Myocyte (in vitro differentiated cells): ENCODE results near the gene TBC1D5. TPM values are rescaled to one million over a fixed set of nuclear protein-coding genes. Genes with fewer than 3 reads are reported as not detected.
"Not testable (repeated sequence)": the region's sequence is repeated elsewhere in the genome, so short reads cannot be mapped to it uniquely, and the experiment has no call there.

ENCODE experiments used
- DNase-seq: peaks from one replicate; pipeline ENCODE4 v3.0.0-alpha.2; 2012; ENCODE audit warnings: low read depth
- total RNA-seq: library from RNA; depleted of rRNA; stranded (reverse); fragments of >200 nt; gene quantifications from 2 replicates; pipeline ENCODE4 v1.2.3, GENCODE V29; 2014

Gene TBC1D5
- total RNA-seq, 1 donor from 2014 or later: 73.0 TPM

DNA sequence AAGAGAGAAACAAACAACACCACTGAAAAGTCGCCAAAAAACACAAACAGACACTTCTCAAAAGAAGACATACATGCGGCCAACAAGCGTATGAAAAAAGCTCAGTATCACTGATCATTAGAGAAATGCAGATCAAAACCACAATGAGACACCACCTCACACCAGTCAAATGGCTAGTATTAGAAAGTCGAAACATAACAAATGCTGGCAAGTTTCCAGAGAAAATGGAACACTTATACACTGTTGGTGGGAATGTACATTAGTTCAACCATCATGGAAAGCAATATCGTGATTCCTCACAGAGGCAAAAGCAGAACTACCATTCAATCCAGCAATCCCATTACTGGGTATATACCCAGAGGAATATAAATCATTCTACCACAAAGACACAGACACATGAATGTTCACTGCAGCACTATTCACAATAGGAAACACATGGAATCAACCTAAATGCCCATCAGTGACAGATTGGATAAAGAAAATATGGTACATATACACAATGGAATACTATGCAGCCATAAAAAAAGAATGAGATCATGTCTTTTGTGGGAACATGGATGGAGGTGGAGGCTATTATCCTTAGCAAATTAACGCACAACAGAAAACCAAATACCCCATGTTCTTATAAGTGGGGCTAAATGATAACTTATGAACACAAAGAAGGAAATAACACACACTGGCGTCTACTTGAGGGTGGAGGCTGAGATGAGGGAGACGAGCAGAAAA lies 93.6 kb downstream of the TBC1D5 start:
- not testable (repeated sequence) for DNase-seq

DNA sequence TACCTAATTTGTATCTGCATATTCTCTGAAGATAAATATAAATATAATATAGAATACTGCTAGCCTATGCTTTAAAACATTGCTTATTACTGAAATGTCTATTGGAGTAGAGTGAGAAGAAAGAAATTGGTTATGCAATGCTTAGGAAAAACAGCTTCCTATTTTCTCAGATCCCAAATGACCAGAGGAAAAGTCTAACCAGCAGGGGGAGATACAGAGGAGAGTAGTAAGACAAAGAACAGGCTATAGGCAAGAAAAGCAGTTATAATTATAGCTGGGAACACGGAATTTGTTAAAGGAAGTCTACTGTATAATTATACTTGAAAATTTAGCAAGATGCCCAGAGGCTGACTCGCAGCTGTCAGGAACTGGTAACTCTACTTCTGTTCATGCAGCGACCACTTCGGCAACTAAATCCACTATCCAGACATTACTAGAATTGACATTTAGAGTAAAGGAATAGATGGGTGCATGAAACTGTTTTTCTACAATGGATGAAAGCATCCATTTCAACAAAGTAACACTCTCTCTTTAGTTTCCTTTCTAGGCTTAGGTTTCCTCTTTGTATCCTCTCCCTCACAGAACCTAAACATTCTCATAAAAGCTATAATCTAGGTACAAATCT lies 97.2 kb downstream of the TBC1D5 start:
- DNase-seq: peak; percentile 71

DNA sequence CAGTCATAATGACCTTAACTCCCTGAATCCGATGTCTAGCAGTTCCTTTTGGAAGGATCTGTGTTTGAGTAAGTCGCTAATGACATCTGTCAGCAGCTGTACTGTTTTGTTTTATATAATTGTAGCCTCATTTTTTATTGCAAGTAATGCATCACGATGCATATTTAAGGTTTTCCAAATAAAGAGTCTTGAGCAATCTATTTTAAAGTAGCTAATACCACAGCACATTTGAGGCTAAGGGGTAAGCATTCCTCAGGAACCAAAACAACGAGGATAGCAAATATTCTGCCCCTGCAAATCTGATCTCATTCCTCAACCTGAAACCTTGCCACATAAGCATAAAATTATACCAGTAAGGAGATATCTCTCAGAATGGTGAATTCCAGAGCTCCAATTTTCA lies 98.7 kb downstream of the TBC1D5 start:
- DNase-seq: peak; percentile 64

DNA sequence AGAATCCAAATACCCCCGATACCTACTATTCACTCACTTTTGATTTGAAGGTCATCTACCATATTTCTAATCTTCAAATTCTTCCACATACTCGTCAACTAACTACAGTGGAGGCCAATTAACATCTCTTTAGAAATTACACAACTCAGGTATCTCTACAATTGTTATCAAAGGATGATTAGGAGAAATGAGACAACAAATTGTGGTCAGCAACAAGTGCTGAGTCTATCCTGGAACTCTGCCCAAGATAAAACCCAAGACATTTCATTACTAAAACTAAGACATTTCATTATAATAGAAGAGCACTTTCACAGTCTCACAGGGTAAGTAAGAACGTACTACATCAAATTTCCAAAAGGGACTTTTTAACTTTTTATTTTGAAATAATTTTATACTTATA lies 100.0 kb downstream of the TBC1D5 start:
- DNase-seq: no peak

DNA sequence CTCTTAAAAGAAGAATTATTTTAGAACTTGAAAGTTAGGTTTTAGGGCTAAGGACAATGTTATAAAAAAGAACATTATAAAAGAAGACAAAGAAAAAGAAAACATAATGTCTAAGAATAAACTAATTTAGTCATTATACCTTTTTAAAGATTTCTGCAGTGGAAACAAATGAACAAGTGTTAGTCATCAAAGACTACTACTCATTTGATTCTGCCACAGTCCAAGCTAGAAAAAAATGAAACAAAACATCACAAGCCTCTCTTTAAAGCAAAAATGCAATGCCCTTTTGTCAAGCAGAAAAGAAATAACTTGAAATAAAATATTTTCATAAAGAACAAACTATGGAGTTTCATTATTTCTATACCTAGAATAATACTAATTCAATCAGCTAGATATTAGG lies 102.0 kb downstream of the TBC1D5 start:
- peak; percentile 23 for DNase-seq

DNA sequence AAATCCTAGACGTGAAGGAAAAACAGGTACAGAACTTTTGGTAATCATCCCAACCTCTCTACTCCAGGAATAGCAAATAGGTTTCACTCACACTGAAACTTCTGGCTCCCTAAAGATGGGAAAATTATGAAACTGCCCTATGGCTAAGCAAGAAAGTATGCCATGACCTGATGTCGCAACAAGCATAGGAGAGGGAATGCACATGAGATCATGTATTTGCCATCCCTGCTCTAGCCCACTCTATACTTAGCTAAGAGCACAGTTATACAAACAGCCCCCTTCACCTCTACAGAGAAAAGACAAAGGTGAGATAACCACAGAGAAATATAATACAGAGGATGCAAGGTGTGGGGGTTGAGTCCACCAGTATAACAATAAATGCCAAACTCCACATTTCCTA lies 102.7 kb downstream of the TBC1D5 start:
- no peak for DNase-seq

DNA sequence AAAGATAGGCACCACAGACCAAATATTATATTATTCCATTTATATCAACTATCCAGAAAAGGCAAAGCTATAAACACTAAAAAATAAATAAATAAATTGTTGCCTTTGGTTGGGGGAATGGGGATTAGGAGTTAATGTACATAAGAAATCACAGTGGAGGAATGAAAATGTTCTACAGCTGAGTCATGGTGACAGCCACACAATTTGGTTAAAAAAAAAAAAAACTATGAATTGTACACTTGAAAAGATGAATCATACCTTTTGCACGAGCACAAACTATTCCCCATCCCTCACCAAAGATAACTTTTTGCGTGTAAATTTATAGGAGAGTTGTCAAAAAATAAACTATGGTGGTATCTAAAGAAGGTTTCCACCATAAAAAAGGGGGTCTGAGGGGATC lies 103.2 kb downstream of the TBC1D5 start:
- DNase-seq: no peak

DNA sequence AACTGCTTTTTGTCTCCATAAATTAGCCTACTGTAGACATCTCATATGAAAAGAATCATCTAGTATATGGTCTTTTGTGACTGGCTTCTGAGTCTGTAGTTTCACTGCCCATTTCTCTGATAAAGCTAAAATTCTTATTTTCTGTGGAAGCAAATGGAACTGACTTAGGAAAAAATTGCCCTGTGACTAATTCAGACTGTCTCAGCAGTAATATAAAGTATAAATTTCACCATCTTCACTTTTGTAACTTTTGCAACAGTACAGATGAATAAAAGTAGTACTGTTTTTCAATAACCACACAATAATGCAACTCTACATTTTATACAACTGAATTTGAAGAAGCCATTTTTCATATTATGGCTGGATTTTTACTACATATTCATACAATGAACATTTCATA lies 104.1 kb downstream of the TBC1D5 start:
- DNase-seq: no peak

DNA sequence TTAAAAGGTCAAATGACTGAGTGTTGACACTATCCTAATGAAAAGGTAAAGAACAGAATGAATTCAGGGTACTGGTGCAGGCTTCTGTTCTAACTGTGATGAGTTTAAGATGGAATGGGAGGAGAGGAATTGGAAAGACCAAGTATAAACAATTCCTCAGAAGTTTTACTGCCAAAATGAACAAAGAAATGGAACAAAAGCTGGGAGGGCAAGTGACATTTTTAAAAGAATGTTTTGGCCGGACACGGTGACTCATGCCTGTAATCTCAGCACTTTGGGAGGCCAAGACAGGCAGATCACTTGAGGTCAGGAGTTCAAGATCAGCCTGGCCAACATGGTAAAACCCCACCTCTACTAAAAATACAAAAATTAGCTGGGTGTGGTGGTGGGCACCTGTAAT lies 106.8 kb downstream of the TBC1D5 start:
- not testable (repeated sequence) for DNase-seq

DNA sequence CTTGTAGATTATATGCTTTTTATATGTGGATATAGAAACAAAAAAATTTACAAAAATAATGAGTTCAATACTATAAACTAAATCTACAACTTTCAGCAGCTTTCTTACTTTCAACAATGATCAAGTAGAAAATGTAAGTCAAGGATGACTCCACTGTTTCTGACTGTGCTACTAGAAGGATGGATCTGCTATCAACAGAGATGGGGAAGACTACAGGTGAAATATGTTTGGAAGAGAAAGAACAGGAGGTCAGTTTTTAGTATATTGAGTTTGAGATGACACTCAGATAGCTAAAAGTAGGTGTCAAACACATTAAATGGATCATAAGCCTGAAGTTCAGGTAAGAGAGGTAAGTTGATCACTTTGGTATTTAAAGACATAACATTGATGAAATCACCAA lies 107.5 kb downstream of the TBC1D5 start:
- no peak for DNase-seq

DNA sequence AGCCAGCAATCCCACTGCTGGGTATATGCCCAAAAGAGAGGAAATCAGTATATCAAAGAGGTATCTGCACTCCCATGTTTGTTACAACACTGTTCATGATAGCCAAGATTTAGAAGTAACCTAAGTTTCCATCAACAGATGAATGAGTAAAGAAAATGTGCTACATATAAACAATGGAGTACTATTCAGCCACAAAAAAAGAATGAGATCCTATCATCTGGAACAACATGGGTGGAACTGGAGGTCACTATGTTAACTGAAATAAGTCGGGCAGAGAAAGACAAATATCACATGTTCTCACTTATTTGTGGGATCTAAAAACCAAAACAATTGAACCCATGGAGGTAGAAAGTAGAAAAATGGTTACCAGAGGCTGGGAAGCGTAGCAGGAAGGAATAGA lies 108.2 kb downstream of the TBC1D5 start:
- DNase-seq: no peak

DNA sequence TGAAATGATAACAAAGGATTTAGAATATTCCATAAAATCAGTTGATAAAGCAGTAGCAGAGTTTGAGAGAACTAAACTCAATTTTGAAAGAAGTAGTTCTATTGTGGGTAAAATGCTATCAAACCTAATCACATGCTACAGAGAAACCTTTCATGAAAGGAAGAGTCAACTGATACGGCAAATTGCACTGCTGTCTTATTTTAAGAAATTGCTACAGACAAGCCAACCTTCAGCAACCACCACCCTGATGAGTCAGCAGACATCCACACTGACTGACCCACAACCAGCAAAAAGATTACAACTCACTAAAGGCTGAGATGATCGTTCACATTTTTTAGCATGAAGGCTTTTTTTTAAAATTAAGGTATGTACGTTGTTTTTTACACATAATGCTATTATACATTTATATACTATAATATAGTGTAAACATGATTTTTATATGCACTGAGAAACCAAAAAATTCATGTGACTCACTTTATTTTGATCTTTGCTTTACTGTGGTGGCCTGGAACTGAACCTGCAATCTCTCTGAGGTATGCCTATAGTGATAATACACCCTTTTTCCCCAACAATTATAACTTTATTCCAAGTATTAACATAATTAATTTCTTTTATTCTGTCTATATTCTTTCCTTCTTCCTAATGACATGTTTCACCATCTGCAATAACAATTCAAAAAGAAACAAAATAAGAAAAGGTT lies 109.9 kb downstream of the TBC1D5 start:
- peak; percentile 70 for DNase-seq

DNA sequence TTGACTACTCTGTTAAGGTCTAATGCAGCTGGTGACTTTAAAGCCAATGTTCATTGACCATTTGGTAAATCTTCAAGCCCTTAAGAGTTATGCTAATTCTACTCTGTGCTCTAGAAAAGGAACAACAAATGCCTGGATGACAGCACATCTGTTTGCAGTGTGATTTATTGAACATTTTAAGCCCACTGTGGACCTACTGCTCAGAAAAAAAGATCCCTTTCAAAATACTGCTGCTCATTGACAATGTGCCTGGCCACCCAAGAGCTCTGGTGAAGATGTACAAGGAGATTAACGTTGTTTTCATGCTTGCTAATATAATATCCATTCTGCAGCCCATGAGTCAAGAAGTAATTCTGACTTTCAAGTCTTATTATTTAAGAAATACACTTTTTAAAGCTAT lies 110.8 kb downstream of the TBC1D5 start:
- peak; percentile 27 for DNase-seq

DNA sequence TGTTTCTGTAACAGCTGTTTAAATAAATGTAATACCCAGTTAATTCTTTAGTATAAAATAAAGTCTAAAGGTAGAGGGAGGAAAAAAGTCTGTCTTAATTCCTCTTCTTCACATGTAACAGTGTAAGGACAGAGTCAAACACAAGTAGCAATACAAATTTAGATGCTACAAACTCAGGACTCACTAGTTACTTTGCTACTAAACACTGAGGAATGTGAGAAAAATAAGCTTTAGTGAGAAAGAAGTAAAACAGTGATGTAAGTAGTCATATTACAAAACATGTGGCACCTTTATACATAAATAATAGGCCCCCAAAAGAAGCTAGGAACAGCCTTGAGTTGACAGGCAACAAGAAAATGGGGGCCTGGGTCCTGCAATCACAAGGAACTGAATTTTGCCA lies 113.0 kb downstream of the TBC1D5 start:
- DNase-seq: no peak

DNA sequence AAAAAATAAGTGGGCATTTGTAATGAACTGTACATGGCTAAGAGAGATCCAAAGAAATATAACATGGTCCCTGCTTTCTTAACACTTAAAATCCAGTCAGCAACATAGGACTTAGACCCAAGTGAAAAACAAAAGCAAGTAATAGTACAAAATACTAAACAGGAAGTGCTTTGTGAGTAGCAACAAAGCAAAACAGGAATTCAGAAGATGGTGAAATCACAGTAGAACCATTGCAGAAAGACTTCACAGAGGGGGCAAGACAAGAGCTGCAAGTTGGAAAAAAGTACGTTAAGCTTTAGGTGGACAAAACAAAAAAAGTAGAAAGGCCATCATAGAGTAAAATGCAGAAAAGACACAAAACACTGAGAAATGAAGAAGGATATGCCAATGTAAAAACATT lies 116.0 kb downstream of the TBC1D5 start:
- no peak for DNase-seq

DNA sequence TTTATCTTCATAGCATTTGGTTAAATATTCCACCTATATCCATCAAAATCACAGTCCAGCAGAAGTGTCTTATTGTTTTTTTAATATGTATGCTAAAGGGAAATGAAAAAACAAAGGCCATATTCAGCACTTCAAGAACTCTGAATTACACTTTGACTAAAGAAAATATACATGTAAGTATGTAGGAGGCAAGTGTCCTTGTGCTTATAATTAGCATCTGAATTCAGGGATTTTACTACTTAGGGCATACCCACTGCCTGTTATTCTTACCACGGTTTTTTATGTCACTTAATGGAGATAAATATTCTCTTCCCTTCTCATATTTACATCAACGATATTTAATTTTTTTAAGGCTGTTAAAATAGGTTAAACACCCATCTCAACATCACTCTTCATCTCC lies 117.3 kb downstream of the TBC1D5 start:
- no peak for DNase-seq

DNA sequence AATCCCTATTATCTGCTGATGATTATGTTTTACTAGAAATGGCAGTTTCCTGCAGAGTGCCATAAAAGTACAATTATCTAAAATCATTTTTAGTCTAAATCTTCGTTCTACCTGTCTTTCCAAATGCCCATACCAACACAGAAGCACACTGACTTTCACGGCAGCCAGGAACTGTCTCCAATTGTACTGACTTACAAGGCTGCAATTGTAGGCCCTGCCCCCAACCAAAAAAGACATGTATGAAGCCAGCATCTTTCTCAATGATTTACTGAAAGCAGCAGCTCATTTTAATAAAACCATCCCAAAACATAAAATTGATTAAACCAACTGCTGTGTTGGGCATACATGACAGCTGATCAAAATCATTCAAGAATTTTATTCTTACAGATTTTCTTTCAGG lies 119.0 kb downstream of the TBC1D5 start:
- no peak for DNase-seq

DNA sequence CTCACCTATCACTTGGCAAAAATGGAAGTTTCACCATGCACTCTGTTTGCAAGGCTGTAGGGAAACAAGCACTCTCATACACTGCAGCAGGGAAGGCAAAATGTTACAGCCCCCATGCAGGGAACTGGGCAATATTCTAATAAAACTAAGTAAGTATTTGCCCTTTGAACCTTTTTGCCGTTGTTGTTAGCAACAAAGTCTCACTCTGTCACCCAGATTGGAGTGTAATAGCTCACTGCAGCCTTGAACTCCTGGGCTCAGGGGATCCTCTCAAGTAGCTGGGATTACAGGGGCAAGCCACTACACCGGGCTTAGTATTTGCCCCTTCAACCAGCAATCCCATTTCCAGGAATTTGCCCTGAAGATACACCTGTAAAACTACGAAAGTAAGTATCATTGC lies 122.5 kb downstream of the TBC1D5 start:
- DNase-seq: no peak

DNA sequence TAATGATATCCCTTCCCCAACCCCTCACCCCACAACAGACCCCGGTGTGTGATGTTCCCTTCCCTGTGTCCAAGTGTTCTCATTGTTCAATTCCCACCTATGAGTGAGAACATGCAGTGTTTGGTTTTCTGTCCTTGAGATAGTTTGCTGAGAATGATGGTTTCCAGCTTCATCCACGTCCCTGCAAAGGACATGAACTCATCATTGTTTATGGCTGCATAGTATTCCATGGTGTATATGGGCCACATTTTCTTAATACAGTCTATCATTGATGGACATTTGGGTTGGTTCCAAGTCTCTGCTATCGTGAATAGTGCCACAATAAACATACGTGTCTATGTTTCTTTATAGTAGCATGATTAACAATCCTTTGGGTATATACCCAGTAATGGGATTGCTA lies 129.4 kb downstream of the TBC1D5 start:
- DNase-seq: not testable (repeated sequence)

DNA sequence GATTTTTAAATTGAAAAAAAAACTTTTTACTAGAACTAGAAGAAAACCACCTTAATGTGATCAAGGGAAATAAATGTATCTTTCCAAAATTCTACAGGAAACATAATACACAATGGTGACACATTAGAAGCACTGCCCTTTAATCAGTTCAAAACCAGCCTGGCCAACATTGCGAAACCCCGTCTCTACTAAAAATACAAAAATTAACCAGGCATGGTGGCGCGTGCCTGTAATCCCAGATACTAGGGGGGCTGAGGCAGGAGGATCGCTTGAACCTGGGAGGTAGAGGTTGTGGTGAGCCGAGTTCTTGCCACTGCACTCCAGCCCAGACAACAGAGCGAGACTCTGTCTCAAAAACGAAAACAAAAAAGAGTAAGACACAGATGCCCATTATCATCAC lies 134.5 kb downstream of the TBC1D5 start:
- no peak for DNase-seq

DNA sequence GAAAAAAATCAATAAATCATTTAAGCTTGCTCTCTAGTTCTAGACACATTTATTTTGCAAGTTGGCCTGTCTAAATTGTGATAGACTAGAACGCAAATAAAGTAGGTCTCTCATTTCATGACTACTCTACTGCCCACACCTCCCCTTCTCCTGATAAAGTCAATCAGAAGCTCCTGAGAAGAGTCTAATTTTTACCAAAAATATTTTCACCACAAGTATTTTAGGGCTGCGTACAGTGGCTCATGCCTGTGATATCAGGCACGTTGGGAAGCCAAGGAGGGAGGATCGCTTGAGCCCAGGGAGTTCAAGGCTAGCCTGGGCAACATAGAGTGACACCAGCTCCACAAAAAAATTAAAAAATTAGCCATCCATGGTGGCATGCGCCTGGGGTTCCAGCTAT lies 136.5 kb downstream of the TBC1D5 start:
- DNase-seq: no peak

DNA sequence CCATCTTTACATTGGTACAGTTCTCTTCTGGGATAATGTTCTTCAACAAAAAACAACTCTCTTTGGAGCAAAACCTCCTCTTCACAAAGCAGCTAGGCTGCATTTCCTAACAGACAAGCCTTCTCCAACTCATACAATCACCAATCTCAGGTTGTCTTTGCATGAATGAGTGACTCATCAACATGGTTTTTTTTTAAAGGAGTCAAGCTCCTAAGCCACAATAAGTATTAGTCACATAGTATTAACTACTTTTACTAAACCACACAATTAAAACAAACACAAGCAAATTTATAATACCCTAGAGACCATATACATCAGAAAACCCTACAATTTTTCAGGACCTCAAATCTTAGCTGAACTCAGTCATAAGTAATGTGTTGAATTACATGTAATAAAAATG lies 137.4 kb downstream of the TBC1D5 start:
- peak; percentile 50 for DNase-seq

DNA sequence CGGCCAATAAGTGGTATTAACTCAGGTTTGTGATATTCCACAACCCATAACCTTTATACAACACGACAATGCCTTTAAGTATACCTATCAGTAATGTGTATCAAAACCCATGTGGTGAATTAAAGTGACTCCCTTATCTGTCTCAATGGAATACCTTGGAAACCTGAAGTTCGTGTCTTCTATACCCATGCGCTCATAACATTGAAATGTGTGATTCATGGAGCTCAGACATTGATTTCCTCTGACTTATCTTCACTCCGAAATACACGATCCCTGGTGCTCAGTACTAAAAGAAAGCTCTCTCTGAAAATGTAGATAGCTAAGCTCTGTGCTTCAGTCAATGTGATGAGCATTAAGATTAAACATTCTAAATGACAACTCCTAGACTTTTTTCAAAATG lies 140.3 kb downstream of the TBC1D5 start:
- no peak for DNase-seq
